ENCODE data around the gene SLC2A6. TPM values are rescaled to one million over a fixed set of nuclear protein-coding genes. Genes with fewer than 3 reads are reported as not detected.

The SLC2A6 gene
- total RNA-seq, 1 donor from 2014 or later = 24.3 TPM

GRCh38 chr9:133494636-133495326 lies 15.9 kb upstream of the SLC2A6 start:
- DNase-seq (ENCODE audit: low read depth) (no peak), FAIRE-seq (no peak)
- no peaks in the 10 kb centered on the region for H3K36me3 ChIP-seq (ENCODE audit: insufficient read depth, low read length)
- Mint-ChIP-seq H3K27ac (ENCODE audit: unreplicated experiment) (no peak overlapping the region), H3K27me3 (ENCODE audit: low read depth, unreplicated experiment) (peaks cover 28% of the 10 kb centered on the region), H3K9me3 (ENCODE audit: unreplicated experiment) (peaks cover 3% of the 10 kb centered on the region), H3K36me3 (ENCODE audit: low read depth, unreplicated experiment) (no peaks in the 10 kb centered on the region), H3K4me3 (ENCODE audit: unreplicated experiment) (no peak overlapping the region), H3K4me1 (ENCODE audit: low read depth, unreplicated experiment) (peaks cover 3% of the 10 kb centered on the region)
- no peak overlapping the region for H3K27ac ChIP-seq (ENCODE audit: low read depth, low read length)
- no peaks in the 10 kb centered on the region for H4K20me1 ChIP-seq (ENCODE audit: insufficient read depth, low read length)
- no peak overlapping the region for H3K4me2 ChIP-seq (ENCODE audit: low read length)
- peaks cover 20% of the 10 kb centered on the region for H3K27me3 ChIP-seq (ENCODE audit: insufficient read depth, low read length)
- no peaks in the 10 kb centered on the region for H3K4me1 ChIP-seq (ENCODE audit: insufficient read depth, low read length)
- no peaks in the 10 kb centered on the region for H3K9me3 ChIP-seq (ENCODE audit: insufficient read depth, low read depth, low read length)
- no peak overlapping the region for H2AFZ ChIP-seq (ENCODE audit: low read depth, low read length)
- H3K4me3 ChIP-seq (ENCODE audit: insufficient read depth, low read depth, low read length) = no peak overlapping the region
- no peak for TF ChIP-seq EZH2 (IDR thresholded peaks at IDR 0.05; ENCODE audit: insufficient read depth, low read length)
- TF ChIP-seq CTCF (IDR thresholded peaks at IDR 0.05; ENCODE audit: insufficient read depth, low read depth, low read length) = no peak
- no peak overlapping the region for H3K9ac ChIP-seq (ENCODE audit: low read length)
- no peaks in the 10 kb centered on the region for H3K79me2 ChIP-seq (ENCODE audit: insufficient read depth, low read length)

- Mint-ChIP-seq H3K9me3 (ENCODE audit: unreplicated experiment) (peaks cover 5% of the 10 kb centered on the region), H3K4me1 (ENCODE audit: low read depth, unreplicated experiment) (peaks cover 10% of the 10 kb centered on the region), H3K27ac (ENCODE audit: unreplicated experiment) (no peak overlapping the region), H3K36me3 (ENCODE audit: low read depth, unreplicated experiment) (no peaks in the 10 kb centered on the region), H3K4me3 (ENCODE audit: unreplicated experiment) (no peak overlapping the region), H3K27me3 (ENCODE audit: low read depth, unreplicated experiment) (peaks cover 28% of the 10 kb centered on the region)
- H3K27me3 ChIP-seq (ENCODE audit: insufficient read depth, low read length) = peaks cover 20% of the 10 kb centered on the region
- H3K27ac ChIP-seq (ENCODE audit: low read depth, low read length) = no peak overlapping the region
- no peaks in the 10 kb centered on the region for H4K20me1 ChIP-seq (ENCODE audit: insufficient read depth, low read length)
- no peak overlapping the region for H2AFZ ChIP-seq (ENCODE audit: low read depth, low read length)
- DNase-seq (ENCODE audit: low read depth) = no peak
- no peak overlapping the region for H3K4me2 ChIP-seq (ENCODE audit: low read length)
- peaks cover 6% of the 10 kb centered on the region for H3K4me1 ChIP-seq (ENCODE audit: insufficient read depth, low read length)
- FAIRE-seq = no peak
- no peak overlapping the region for H3K9ac ChIP-seq (ENCODE audit: low read length)
- H3K9me3 ChIP-seq (ENCODE audit: insufficient read depth, low read depth, low read length) = no peaks in the 10 kb centered on the region
- no peaks in the 10 kb centered on the region for H3K36me3 ChIP-seq (ENCODE audit: insufficient read depth, low read length)
- H3K4me3 ChIP-seq (ENCODE audit: insufficient read depth, low read depth, low read length) = no peak overlapping the region
- no peak for TF ChIP-seq CTCF (IDR thresholded peaks at IDR 0.05; ENCODE audit: insufficient read depth, low read depth, low read length)
- no peak for TF ChIP-seq EZH2 (IDR thresholded peaks at IDR 0.05; ENCODE audit: insufficient read depth, low read length)
- H3K79me2 ChIP-seq (ENCODE audit: insufficient read depth, low read length) = no peaks in the 10 kb centered on the region
Observed at GRCh38 chr9:133493845-133494540, 15.1 kb upstream of the SLC2A6 start.

GRCh38 chr9:133493428-133493827 lies 14.5 kb upstream of the SLC2A6 start:
- no peaks in the 10 kb centered on the region for H3K36me3 ChIP-seq (ENCODE audit: insufficient read depth, low read length)
- DNase-seq (ENCODE audit: low read depth) (no peak), FAIRE-seq (no peak)
- H3K27me3 Mint-ChIP-seq (ENCODE audit: low read depth, unreplicated experiment) = peaks cover 25% of the 10 kb centered on the region
- H3K4me3 Mint-ChIP-seq (ENCODE audit: unreplicated experiment) = no peak overlapping the region
- H3K9ac ChIP-seq (ENCODE audit: low read length) = no peak overlapping the region
- TF ChIP-seq CTCF (IDR thresholded peaks at IDR 0.05; ENCODE audit: insufficient read depth, low read depth, low read length) (no peak), EZH2 (IDR thresholded peaks at IDR 0.05; ENCODE audit: insufficient read depth, low read length) (no peak)
- peaks cover 6% of the 10 kb centered on the region for H3K4me1 ChIP-seq (ENCODE audit: insufficient read depth, low read length)
- H3K4me1 Mint-ChIP-seq (ENCODE audit: low read depth, unreplicated experiment) = peaks cover 10% of the 10 kb centered on the region
- H3K79me2 ChIP-seq (ENCODE audit: insufficient read depth, low read length) = no peaks in the 10 kb centered on the region
- H3K9me3 Mint-ChIP-seq (ENCODE audit: unreplicated experiment) = peaks cover 5% of the 10 kb centered on the region
- H3K27me3 ChIP-seq (ENCODE audit: insufficient read depth, low read length) = peaks cover 18% of the 10 kb centered on the region
- H3K4me3 ChIP-seq (ENCODE audit: insufficient read depth, low read depth, low read length) = no peak overlapping the region
- no peak overlapping the region for H2AFZ ChIP-seq (ENCODE audit: low read depth, low read length)
- no peaks in the 10 kb centered on the region for H4K20me1 ChIP-seq (ENCODE audit: insufficient read depth, low read length)
- no peak overlapping the region for H3K27ac Mint-ChIP-seq (ENCODE audit: unreplicated experiment)
- H3K36me3 Mint-ChIP-seq (ENCODE audit: low read depth, unreplicated experiment) = no peaks in the 10 kb centered on the region
- H3K9me3 ChIP-seq (ENCODE audit: insufficient read depth, low read depth, low read length) = no peaks in the 10 kb centered on the region
- H3K27ac ChIP-seq (ENCODE audit: low read depth, low read length) = no peak overlapping the region
- no peak overlapping the region for H3K4me2 ChIP-seq (ENCODE audit: low read length)

Data from astrocyte (in vitro differentiated cells and primary cell).